ENCODE data around the gene MYO15A.

Gene MYO15A

GRCh38 chr17:18226284-18226945 is 117.9 kb downstream of the MYO15A start:
- Histone ChIP-seq H3K18ac (ENCODE audit: low read depth in 1 of 2, low read length in 2 of 2) (peak overlapping the region in 1 of 2 experiments; percentile 82), H2BK15ac (ENCODE audit: low read depth, poor library complexity, severe bottlenecking) (peak overlapping the region; percentile 50), H4K91ac (ENCODE audit: low read length) (no peak overlapping the region), H3K4me1 (ENCODE audit: control insufficient read depth, insufficient read depth, low read depth, low read length) (peaks cover 30% of the 10 kb centered on the region), H3K4ac (ENCODE audit: low read depth in 1 of 2, low read length in 2 of 2) (peak overlapping the region in 1 of 2 experiments; percentile 75), H3K23ac (ENCODE audit: low read length in 2 of 2) (no peak overlapping the region), H2BK5ac (ENCODE audit: low read depth, low read length, poor library complexity, severe bottlenecking) (no peak overlapping the region), H3K79me1 (replicated peaks; ENCODE audit: low read length, poor library complexity, severe bottlenecking) (peaks cover 39% of the 10 kb centered on the region), H3K9ac (ENCODE audit: low read length) (peak overlapping the region; percentile 95), H3K4me2 (ENCODE audit: low read length, poor library complexity, severe bottlenecking) (peak overlapping the region; percentile 90), H3K27me3 (ENCODE audit: control insufficient read depth in 1 of 2, insufficient read depth in 1 of 2, low read length in 2 of 2) (no peaks in the 10 kb centered on the region), H3K14ac (ENCODE audit: low read length in 2 of 2) (no peak overlapping the region), H4K8ac (ENCODE audit: low read length) (no peak overlapping the region), H2AFZ (ENCODE audit: low read depth, low read length) (no peak overlapping the region), H3K4me3 (ENCODE audit: insufficient read depth in 1 of 2, low read depth in 1 of 2, low read length in 2 of 2) (peak overlapping the region; percentile 77 to 98), H3K27ac (ENCODE audit: low read length, poor library complexity, severe bottlenecking) (no peak overlapping the region), H2BK120ac (ENCODE audit: low read depth, low read length) (no peak overlapping the region), H3K36me3 (ENCODE audit: control insufficient read depth in 1 of 2, insufficient read depth in 2 of 2, low read depth in 1 of 2, low read length in 2 of 2) (peaks cover 0 to 11% of the 10 kb centered on the region in 2 experiments), H2BK12ac (ENCODE audit: low read length in 2 of 2) (peak overlapping the region in 1 of 2 experiments; percentile 15), H2AK5ac (ENCODE audit: low read length, severe bottlenecking) (no peak overlapping the region), H3K9me3 (ENCODE audit: control insufficient read depth, low read length) (no peaks in the 10 kb centered on the region)
- WGBS = 39% methylated on average over 8 of the region's 16 CpGs
- DNase-seq = no peak

GRCh38 chr17:18227635-18228034 is 119.1 kb downstream of the MYO15A start:
- no peak overlapping the region for H3K4me2 ChIP-seq (ENCODE audit: low read length, poor library complexity, severe bottlenecking)
- no peak overlapping the region for H2BK5ac ChIP-seq (ENCODE audit: low read depth, low read length, poor library complexity, severe bottlenecking)
- peaks cover 30% of the 10 kb centered on the region for H3K4me1 ChIP-seq (ENCODE audit: control insufficient read depth, insufficient read depth, low read depth, low read length)
- no peaks in the 10 kb centered on the region for H3K9me3 ChIP-seq (ENCODE audit: control insufficient read depth, low read length)
- DNase-seq = no peak
- H4K8ac ChIP-seq (ENCODE audit: low read length) = no peak overlapping the region
- no peak overlapping the region for H3K27ac ChIP-seq (ENCODE audit: low read length, poor library complexity, severe bottlenecking)
- no peak overlapping the region for H2BK120ac ChIP-seq (ENCODE audit: low read depth, low read length)
- H4K91ac ChIP-seq (ENCODE audit: low read length) = no peak overlapping the region
- WGBS = over 99% methylated on average over 5 of the region's 5 CpGs
- H3K23ac ChIP-seq (ENCODE audit: low read length in 2 of 2) = no peak overlapping the region
- no peak overlapping the region for H3K4ac ChIP-seq (ENCODE audit: low read depth in 1 of 2, low read length in 2 of 2)
- no peak overlapping the region for H2BK12ac ChIP-seq (ENCODE audit: low read length in 2 of 2)
- no peak overlapping the region for H3K14ac ChIP-seq (ENCODE audit: low read length in 2 of 2)
- no peak overlapping the region for H2AFZ ChIP-seq (ENCODE audit: low read depth, low read length)
- no peak overlapping the region for H3K4me3 ChIP-seq (ENCODE audit: insufficient read depth in 1 of 2, low read depth in 1 of 2, low read length in 2 of 2)
- no peaks in the 10 kb centered on the region for H3K27me3 ChIP-seq (ENCODE audit: control insufficient read depth in 1 of 2, insufficient read depth in 1 of 2, low read length in 2 of 2)
- H3K36me3 ChIP-seq (ENCODE audit: control insufficient read depth in 1 of 2, insufficient read depth in 2 of 2, low read depth in 1 of 2, low read length in 2 of 2) = peaks cover 6 to 20% of the 10 kb centered on the region in 2 experiments
- H3K79me1 ChIP-seq (replicated peaks; ENCODE audit: low read length, poor library complexity, severe bottlenecking) = peaks cover 42% of the 10 kb centered on the region
- H3K18ac ChIP-seq (ENCODE audit: low read depth in 1 of 2, low read length in 2 of 2) = no peak overlapping the region
- no peak overlapping the region for H3K9ac ChIP-seq (ENCODE audit: low read length)
- H2BK15ac ChIP-seq (ENCODE audit: low read depth, poor library complexity, severe bottlenecking) = no peak overlapping the region
- H2AK5ac ChIP-seq (ENCODE audit: low read length, severe bottlenecking) = no peak overlapping the region

- H2BK5ac ChIP-seq (ENCODE audit: low read depth, low read length, poor library complexity, severe bottlenecking) = no peak overlapping the region
- no peak overlapping the region for H3K9ac ChIP-seq (ENCODE audit: low read length)
- no peak overlapping the region for H3K18ac ChIP-seq (ENCODE audit: low read depth in 1 of 2, low read length in 2 of 2)
- H4K91ac ChIP-seq (ENCODE audit: low read length) = no peak overlapping the region
- DNase-seq = no peak
- no peak overlapping the region for H3K14ac ChIP-seq (ENCODE audit: low read length in 2 of 2)
- H2AFZ ChIP-seq (ENCODE audit: low read depth, low read length) = no peak overlapping the region
- H3K79me1 ChIP-seq (replicated peaks; ENCODE audit: low read length, poor library complexity, severe bottlenecking) = peaks cover 45% of the 10 kb centered on the region
- no peak overlapping the region for H2BK120ac ChIP-seq (ENCODE audit: low read depth, low read length)
- H3K27me3 ChIP-seq (ENCODE audit: control insufficient read depth in 1 of 2, insufficient read depth in 1 of 2, low read length in 2 of 2) = no peaks in the 10 kb centered on the region
- peaks cover 11 to 26% of the 10 kb centered on the region in 2 experiments for H3K36me3 ChIP-seq (ENCODE audit: control insufficient read depth in 1 of 2, insufficient read depth in 2 of 2, low read depth in 1 of 2, low read length in 2 of 2)
- H3K4me2 ChIP-seq (ENCODE audit: low read length, poor library complexity, severe bottlenecking) = no peak overlapping the region
- no peak overlapping the region for H4K8ac ChIP-seq (ENCODE audit: low read length)
- H2BK12ac ChIP-seq (ENCODE audit: low read length in 2 of 2) = no peak overlapping the region
- peaks cover 30% of the 10 kb centered on the region for H3K4me1 ChIP-seq (ENCODE audit: control insufficient read depth, insufficient read depth, low read depth, low read length)
- no peak overlapping the region for H3K4ac ChIP-seq (ENCODE audit: low read depth in 1 of 2, low read length in 2 of 2)
- H3K23ac ChIP-seq (ENCODE audit: low read length in 2 of 2) = no peak overlapping the region
- H3K4me3 ChIP-seq (ENCODE audit: insufficient read depth in 1 of 2, low read depth in 1 of 2, low read length in 2 of 2) = no peak overlapping the region
- H3K27ac ChIP-seq (ENCODE audit: low read length, poor library complexity, severe bottlenecking) = no peak overlapping the region
- H3K9me3 ChIP-seq (ENCODE audit: control insufficient read depth, low read length) = no peaks in the 10 kb centered on the region
- no peak overlapping the region for H2BK15ac ChIP-seq (ENCODE audit: low read depth, poor library complexity, severe bottlenecking)
- WGBS = 93% methylated on average over 10 of the region's 10 CpGs
- no peak overlapping the region for H2AK5ac ChIP-seq (ENCODE audit: low read length, severe bottlenecking)
These were observed 119.7 kb downstream of the MYO15A start for GRCh38 chr17:18228176-18228682.

GRCh38 chr17:18229254-18229653 is 120.7 kb downstream of the MYO15A start:
- H3K9me3 ChIP-seq (ENCODE audit: control insufficient read depth, low read length) = no peaks in the 10 kb centered on the region
- no peak overlapping the region for H3K18ac ChIP-seq (ENCODE audit: low read depth in 1 of 2, low read length in 2 of 2)

More at GRCh38 chr17:18229254-18229653, 120.7 kb downstream of the MYO15A start:
- no peak overlapping the region for H3K4me3 ChIP-seq (ENCODE audit: insufficient read depth in 1 of 2, low read depth in 1 of 2, low read length in 2 of 2)
- no peak overlapping the region for H3K4ac ChIP-seq (ENCODE audit: low read depth in 1 of 2, low read length in 2 of 2)
- no peak overlapping the region for H3K27ac ChIP-seq (ENCODE audit: low read length, poor library complexity, severe bottlenecking)
- peaks cover 21 to 36% of the 10 kb centered on the region in 2 experiments for H3K36me3 ChIP-seq (ENCODE audit: control insufficient read depth in 1 of 2, insufficient read depth in 2 of 2, low read depth in 1 of 2, low read length in 2 of 2)
- no peak overlapping the region for H2BK5ac ChIP-seq (ENCODE audit: low read depth, low read length, poor library complexity, severe bottlenecking)
- H3K23ac ChIP-seq (ENCODE audit: low read length in 2 of 2) = no peak overlapping the region
- no peak overlapping the region for H3K14ac ChIP-seq (ENCODE audit: low read length in 2 of 2)
- H2BK12ac ChIP-seq (ENCODE audit: low read length in 2 of 2) = no peak overlapping the region
- H3K79me1 ChIP-seq (replicated peaks; ENCODE audit: low read length, poor library complexity, severe bottlenecking) = peaks cover 45% of the 10 kb centered on the region
- no peak overlapping the region for H3K9ac ChIP-seq (ENCODE audit: low read length)
- H4K8ac ChIP-seq (ENCODE audit: low read length) = no peak overlapping the region
- no peaks in the 10 kb centered on the region for H3K27me3 ChIP-seq (ENCODE audit: control insufficient read depth in 1 of 2, insufficient read depth in 1 of 2, low read length in 2 of 2)
- H2BK120ac ChIP-seq (ENCODE audit: low read depth, low read length) = no peak overlapping the region
- H3K4me2 ChIP-seq (ENCODE audit: low read length, poor library complexity, severe bottlenecking) = no peak overlapping the region
- no peak overlapping the region for H2AK5ac ChIP-seq (ENCODE audit: low read length, severe bottlenecking)
- WGBS = 86% methylated on average over 4 of the region's 4 CpGs
- no peak overlapping the region for H2BK15ac ChIP-seq (ENCODE audit: low read depth, poor library complexity, severe bottlenecking)
- DNase-seq = no peak
- peaks cover 30% of the 10 kb centered on the region for H3K4me1 ChIP-seq (ENCODE audit: control insufficient read depth, insufficient read depth, low read depth, low read length)
- no peak overlapping the region for H4K91ac ChIP-seq (ENCODE audit: low read length)
- H2AFZ ChIP-seq (ENCODE audit: low read depth, low read length) = no peak overlapping the region

All from mesenchymal stem cell (in vitro differentiated cells and primary cell).